Ovary (tissue), 9 donors: ENCODE results near the gene LRRK2. TPM values are rescaled to one million over a fixed set of nuclear protein-coding genes. Genes with fewer than 3 reads are reported as not detected.

Experiments used
- DNase-seq, 5 donors: peaks; one replicate each; pipeline ENCODE4 v3.0.0-alpha.2; 2019 to 2020
- H3K27ac ChIP-seq, 2 donors: fragments of 200-600 bp; one replicate each; pipeline versions ENCODE4 v1.5.1 to v1.8.0; 2019 to 2022
- H3K27me3 ChIP-seq: fragments of 200-600 bp; one replicate; pipeline ENCODE4 v1.8.0; 2022
- H3K36me3 ChIP-seq: fragments of 200-600 bp; sonication (generic); one replicate; pipeline ENCODE4 v1.5.1; 2019
- H3K4me1 ChIP-seq: one replicate; pipeline ENCODE4 v1.8.1; 2013; ENCODE audit warnings: mild to moderate bottlenecking, moderate library complexity; ENCODE audit not compliant: insufficient read depth
- H3K4me3 ChIP-seq: fragments of 200-600 bp; sonication (generic); one replicate; pipeline ENCODE4 v1.5.1; 2017
- H3K9me3 ChIP-seq, 2 donors: fragments of 200-600 bp in 1 of 2; sonication (generic) in 1 of 2; one replicate each; pipeline versions ENCODE4 v1.5.1 to v1.8.1; 2013 to 2019; ENCODE audit warnings: mild to moderate bottlenecking in 1 of 2, moderate library complexity in 1 of 2
- EP300 ChIP-seq: sonication (generic); formaldehyde crosslinking; IDR thresholded peaks from one replicate; pipeline ENCODE4 v1.6.1; 2017; ENCODE audit warnings: antibody characterized with exemption
- POLR2A ChIP-seq: fragments of 450-650 bp; IDR thresholded peaks from one replicate; pipeline ENCODE4 v1.6.1; 2017; ENCODE audit warnings: antibody characterized with exemption, mild to moderate bottlenecking, moderate library complexity
- WGBS, 3 donors: extraction: QIAGEN DNeasy Blood & Tissue Kit in 1 of 3; methylation state at CpG; one replicate each; pipeline versions ENCODE4 v1.1.5 to v1.1.7; 2013 to 2017; 5-methylcytosine and 5-hydroxymethylcytosine counted together
- intact Hi-C, 4 donors: fragments of 100-400 bp; cut with DNase I; formaldehyde crosslinking; loops; one replicate each; pipeline versions ENCODE4 v1.11.0 to v1.15.1; 2022 to 2023
- polyA plus RNA-seq, 2 donors: library from polyadenylated mRNA; stranded (reverse); fragments of 200-250 nt in 1 of 2; fragments of 350-450 nt in 1 of 2; fragmentation: Illumina TruSeq in 1 of 2; extraction: RNeasy Lipid Tissue Mini Kit (QIAGEN cat#74804) in 1 of 2; gene quantifications; one replicate each; pipeline ENCODE4 v1.2.3, GENCODE V29; 2013 to 2014
- total RNA-seq, 7 donors: library from RNA; depleted of rRNA in 2 of 7; stranded (reverse); fragments of >200 nt in 2 of 7; fragmentation: NEBNext Ultra II Directional in 3 of 7; extraction: Animal tissue kit (Norgen Biotek cat#: 25700) in 3 of 7; gene quantifications; one replicate each; pipeline versions ENCODE4 v1.1.0 to v1.2.4, GENCODE V29; 2016 to 2023
- TF ChIP-seq, protein P1 (sequence below), 3 donors: fragments of 450-650 bp in 2 of 3; fragments of 200-600 bp in 1 of 3; IDR thresholded peaks; one replicate each; pipeline versions ENCODE4 v1.5.1 to v1.8.0; 2016 to 2022; ENCODE audit warnings: antibody characterized with exemption in 3 of 3, mild to moderate bottlenecking in 1 of 3
- donor health status: DM: no; HTN: no; CAD: no; lungs with moderate emphysema.
- donor health status: DM: no; HTN: no; CAD: no.
- donor health status: Bipolar disorder and iron deficiency.
- donor health status: DM: yes; HTN: yes; CAD: no.
- donor health status: DM: no; HTN: no; CAD: no.
- donor health status: DM: yes; HTN: yes; CAD: no.

The LRRK2 gene
- total and polyA plus RNA-seq, 9 donors = 8.1 to 19.7 (median 12.6) TPM

DNA sequence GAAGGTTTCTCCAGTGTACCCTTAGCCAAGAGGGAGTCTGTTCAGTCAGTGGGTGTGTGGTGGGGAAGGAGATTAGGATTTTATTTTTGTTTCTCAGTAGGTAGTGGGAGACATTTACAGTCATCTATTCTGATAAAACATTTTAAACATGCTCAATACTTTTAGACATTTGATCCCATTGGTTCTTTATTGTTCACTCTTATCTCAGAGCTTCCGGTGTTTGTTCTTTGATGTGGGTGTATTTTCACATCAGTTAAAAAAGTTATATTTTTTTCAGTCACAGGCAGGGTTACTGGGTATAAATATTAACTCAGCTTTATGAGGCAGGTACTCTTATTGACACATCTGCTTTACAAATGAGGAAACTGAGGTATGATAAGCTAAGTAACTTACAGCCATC, 43.3 kb upstream of the LRRK2 start:
- no peak for TF ChIP-seq POLR2A
- TF ChIP-seq, protein P1, sequence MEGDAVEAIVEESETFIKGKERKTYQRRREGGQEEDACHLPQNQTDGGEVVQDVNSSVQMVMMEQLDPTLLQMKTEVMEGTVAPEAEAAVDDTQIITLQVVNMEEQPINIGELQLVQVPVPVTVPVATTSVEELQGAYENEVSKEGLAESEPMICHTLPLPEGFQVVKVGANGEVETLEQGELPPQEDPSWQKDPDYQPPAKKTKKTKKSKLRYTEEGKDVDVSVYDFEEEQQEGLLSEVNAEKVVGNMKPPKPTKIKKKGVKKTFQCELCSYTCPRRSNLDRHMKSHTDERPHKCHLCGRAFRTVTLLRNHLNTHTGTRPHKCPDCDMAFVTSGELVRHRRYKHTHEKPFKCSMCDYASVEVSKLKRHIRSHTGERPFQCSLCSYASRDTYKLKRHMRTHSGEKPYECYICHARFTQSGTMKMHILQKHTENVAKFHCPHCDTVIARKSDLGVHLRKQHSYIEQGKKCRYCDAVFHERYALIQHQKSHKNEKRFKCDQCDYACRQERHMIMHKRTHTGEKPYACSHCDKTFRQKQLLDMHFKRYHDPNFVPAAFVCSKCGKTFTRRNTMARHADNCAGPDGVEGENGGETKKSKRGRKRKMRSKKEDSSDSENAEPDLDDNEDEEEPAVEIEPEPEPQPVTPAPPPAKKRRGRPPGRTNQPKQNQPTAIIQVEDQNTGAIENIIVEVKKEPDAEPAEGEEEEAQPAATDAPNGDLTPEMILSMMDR (IDR thresholded peaks at IDR 0.05) = no peak
- H3K27me3 ChIP-seq = no peaks in the 10 kb centered on the region
- DNase-seq = no peak
- no peaks in the 10 kb centered on the region for H3K9me3 ChIP-seq
- no peak overlapping the region for H3K4me3 ChIP-seq
- no peaks in the 10 kb centered on the region for H3K36me3 ChIP-seq
- H3K27ac ChIP-seq = no peak overlapping the region
- WGBS, 3 donors = 33 to 62% (median 51%) methylated on average over 1 of the region's 1 CpG
- H3K4me1 ChIP-seq = no peaks in the 10 kb centered on the region
- intact Hi-C loops = no loop called here

DNA sequence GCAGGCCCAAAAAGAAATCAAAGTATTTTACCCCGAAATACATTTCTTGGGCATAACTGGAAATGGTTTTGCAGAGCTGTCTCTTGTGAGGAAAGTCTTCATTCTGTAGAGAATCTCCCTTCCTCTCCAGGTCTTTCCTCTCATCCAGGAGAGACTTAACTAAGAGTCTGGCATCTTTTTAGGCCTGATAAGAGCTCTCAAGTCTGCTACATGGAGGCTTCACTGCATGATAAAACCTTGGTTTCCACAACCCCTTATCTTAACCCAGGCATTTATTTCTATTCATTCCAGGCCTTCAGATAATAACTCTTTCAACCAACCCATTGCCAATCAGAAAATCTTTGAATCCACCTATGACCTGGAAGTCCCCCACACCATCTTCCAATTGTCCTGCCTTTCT, 41.1 kb upstream of the LRRK2 start:
- Histone ChIP-seq H3K27me3 (no peaks in the 10 kb centered on the region), H3K4me3 (no peak overlapping the region), H3K9me3 (no peaks in the 10 kb centered on the region), H3K27ac (no peak overlapping the region), H3K36me3 (no peaks in the 10 kb centered on the region), H3K4me1 (no peaks in the 10 kb centered on the region)
- TF ChIP-seq, protein P1 (IDR thresholded peaks at IDR 0.05) = no peak
- TF ChIP-seq EP300 (no peak), POLR2A (no peak)
- DNase-seq = no peak
- intact Hi-C loops = no loop called here
- WGBS, 3 donors = 87 to 96% (median 95%) methylated on average over 1 of the region's 1 CpG

DNA sequence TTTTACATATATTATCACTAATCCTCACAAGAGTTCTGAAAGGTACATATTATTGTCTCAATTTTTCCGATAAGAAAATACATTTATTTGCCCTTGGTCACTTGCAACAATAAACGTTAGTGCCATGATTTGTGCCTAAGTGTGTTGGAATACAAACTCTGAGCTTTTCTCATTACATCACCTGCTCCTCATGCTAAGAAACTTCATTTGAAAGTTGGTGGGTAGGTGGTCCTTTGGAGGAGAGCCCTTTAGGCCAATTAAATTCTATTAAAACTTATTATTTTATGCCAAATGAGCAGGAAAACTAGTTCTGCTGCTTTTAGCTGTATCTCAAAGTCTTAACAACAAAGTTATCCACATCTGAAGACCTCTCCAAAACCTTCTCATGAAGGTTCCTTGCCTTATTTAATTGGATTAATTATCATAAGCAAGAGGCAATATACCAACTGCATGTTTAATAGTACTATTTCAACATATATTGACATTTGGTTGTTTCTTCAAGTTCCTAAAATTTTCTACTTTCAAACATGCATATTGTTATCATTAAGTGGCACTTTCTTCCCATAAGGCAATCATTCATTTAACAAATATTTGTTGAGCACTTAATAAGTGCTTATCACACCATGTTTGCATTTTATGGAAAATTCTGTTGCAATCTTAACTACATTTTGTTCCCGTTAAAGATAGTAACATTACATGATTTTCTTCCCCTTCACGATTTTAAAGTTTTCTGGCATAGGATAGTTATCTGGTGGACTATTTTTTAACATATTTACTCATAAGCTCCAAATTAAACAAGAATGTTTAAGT, 40.1 kb upstream of the LRRK2 start:
- Histone ChIP-seq H3K9me3 (no peaks in the 10 kb centered on the region), H3K27me3 (no peaks in the 10 kb centered on the region), H3K4me3 (no peak overlapping the region), H3K4me1 (no peaks in the 10 kb centered on the region), H3K36me3 (no peaks in the 10 kb centered on the region), H3K27ac (no peak overlapping the region)
- no peak for DNase-seq
- TF ChIP-seq, protein P1 (IDR thresholded peaks at IDR 0.05) = no peak
- TF ChIP-seq EP300 (no peak), POLR2A (no peak)
- intact Hi-C loops = no loop called here
- 81 to 91% (median 85%) methylated on average over 4 of the region's 4 CpGs for WGBS, 3 donors

DNA sequence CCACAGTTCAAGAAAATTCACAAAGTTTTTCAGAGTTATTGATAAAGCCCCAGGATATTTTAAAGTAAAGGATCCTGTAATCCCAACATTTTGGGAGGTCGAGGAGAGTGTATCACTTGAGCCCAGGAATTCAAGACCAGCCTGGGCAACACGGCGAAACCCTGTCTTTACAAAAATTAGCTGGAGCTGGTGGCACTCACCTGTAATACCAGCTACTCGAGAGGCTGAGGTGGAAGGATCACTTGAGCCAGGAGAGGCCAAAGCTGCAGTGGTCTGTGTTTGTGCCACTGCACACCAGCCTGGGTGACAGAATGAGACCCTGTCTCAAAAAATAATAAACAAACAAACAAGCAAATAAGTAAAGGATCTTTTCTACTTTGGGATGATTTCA, 39.5 kb upstream of the LRRK2 start:
- Histone ChIP-seq H3K4me1 (no peaks in the 10 kb centered on the region), H3K4me3 (no peak overlapping the region), H3K27ac (no peak overlapping the region), H3K36me3 (no peaks in the 10 kb centered on the region), H3K27me3 (no peaks in the 10 kb centered on the region), H3K9me3 (no peaks in the 10 kb centered on the region)
- no peak for DNase-seq
- TF ChIP-seq, protein P1 (IDR thresholded peaks at IDR 0.05) = no peak
- TF ChIP-seq EP300 (no peak), POLR2A (no peak)
- intact Hi-C loops = no loop called here
- WGBS, 3 donors = 83 to 90% (median 85%) methylated on average over 4 of the region's 4 CpGs
